Right ventricle myocardium inferior (tissue), 1 donor: ENCODE data around the gene FCN3. TPM values are rescaled to one million over a fixed set of nuclear protein-coding genes. Genes with fewer than 3 reads are reported as not detected.
"Not testable (repeated sequence)": the region's sequence is repeated elsewhere in the genome, so short reads cannot be mapped to it uniquely, and the experiment has no call there.

Experiments
- ATAC-seq: fragments of 200-7000 bp; cut with Tn5 transposase; one replicate; pipeline ENCODE4 v1.9.1; 2020; ENCODE audit warnings: mild to moderate bottlenecking, moderate library complexity
- DNase-seq: peaks from one replicate; pipeline ENCODE4 v3.0.0; 2021; ENCODE audit errors: missing footprints
- intact Hi-C: fragments of 100-400 bp; cut with DNase I; formaldehyde crosslinking; loops from one replicate; pipeline ENCODE4 v1.11.0; 2022
- long read RNA-seq: library from polyadenylated mRNA; unstranded; transcript quantifications from one replicate; pipeline ENCODE4 v2.0.0, GENCODE V29; 2021
- total RNA-seq: library from RNA; stranded (reverse); fragmentation: NEBNext Ultra II Directional; extraction: Animal tissue kit (Norgen Biotek cat#: 25700); gene quantifications from one replicate; pipeline ENCODE4 v1.2.1, GENCODE V29; 2021
- donor health status: DM: no; HTN: yes; CAD: no; lungs with severe emphysema.

Gene FCN3
- 20.7 TPM for total RNA-seq
- long read RNA-seq, transcript FCN3-201 (8 exons, 1,030 nt), result major isoform, 12 of 15 reads
- long read RNA-seq, partial matches to known transcripts, result 2 of 15 reads
- long read RNA-seq, other reads (novel, unspliced or antisense), result 0 of 15 reads

GRCh38 chr1:27374362-27375086, at the start of gene FCN3:
Gene FCN3 (minus strand): TSS chr1:27374824. CDS start chr1:27374818, 6 bp downstream.
- ATAC-seq (no peak), DNase-seq (no peak)
- intact Hi-C loops, result no loop called here

GRCh38 chr1:27423709-27424108, 49.1 kb upstream of the FCN3 start:
- ATAC-seq (no peak), DNase-seq (no peak)
- intact Hi-C loops, result no loop called here

GRCh38 chr1:27418326-27419185, 43.9 kb upstream of the FCN3 start:
- no peak for DNase-seq
- intact Hi-C loops, result loop anchor here (5.0 kb wide), 1 partner anchor 124 kb away; no protein-coding TSS in a partner anchor
- ATAC-seq, result peak; percentile 87

GRCh38 chr1:27417713-27418112, 43.1 kb upstream of the FCN3 start:
- intact Hi-C loops, result loop anchor here (5.0 kb wide), 1 partner anchor 125 kb away; no protein-coding TSS in a partner anchor
- DNase-seq (no peak), ATAC-seq (no peak)

- intact Hi-C loops, result loop anchor here (5.0 kb wide), 1 partner anchor 126 kb away; no protein-coding TSS in a partner anchor
- ATAC-seq (no peak), DNase-seq (no peak)
Observed at GRCh38 chr1:27416387-27417111, 41.9 kb upstream of the FCN3 start.

- intact Hi-C loops, result no loop called here
- DNase-seq (no peak), ATAC-seq (no peak)
Observed at GRCh38 chr1:27414091-27414490, 39.5 kb upstream of the FCN3 start.

GRCh38 chr1:27413004-27413403, 38.4 kb upstream of the FCN3 start:
- no peak for DNase-seq

GRCh38 chr1:27412502-27412901, 37.9 kb upstream of the FCN3 start:
- no peak for ATAC-seq
- DNase-seq, result no peak
- intact Hi-C loops, result no loop called here

More at GRCh38 chr1:27413004-27413403, 38.4 kb upstream of the FCN3 start:
- ATAC-seq, result peak; percentile 79
- intact Hi-C loops, result no loop called here

- DNase-seq (no peak), ATAC-seq (no peak)
- intact Hi-C loops, result no loop called here
Observed at GRCh38 chr1:27410709-27411108, 36.1 kb upstream of the FCN3 start.

- DNase-seq (no peak), ATAC-seq (no peak)
- intact Hi-C loops, result no loop called here
Observed at GRCh38 chr1:27409669-27410068, 35.0 kb upstream of the FCN3 start.

GRCh38 chr1:27408151-27408550, 33.5 kb upstream of the FCN3 start:
- no peak for ATAC-seq
- DNase-seq, result no peak
- intact Hi-C loops, result no loop called here

GRCh38 chr1:27406791-27407190, 32.2 kb upstream of the FCN3 start:
- intact Hi-C loops, DNase-seq, ATAC-seq: not testable (repeated sequence)

GRCh38 chr1:27406362-27406680, 31.7 kb upstream of the FCN3 start:
- no peak for DNase-seq
- intact Hi-C loops, result no loop called here
- ATAC-seq, result no peak

GRCh38 chr1:27405598-27406361, 31.2 kb upstream of the FCN3 start:
- DNase-seq, intact Hi-C loops, ATAC-seq: not testable (repeated sequence)

GRCh38 chr1:27405074-27405473, 30.4 kb upstream of the FCN3 start:
- intact Hi-C loops, result no loop called here
- DNase-seq (no peak), ATAC-seq (peak; percentile 18)

GRCh38 chr1:27403931-27404330, 29.3 kb upstream of the FCN3 start:
- ATAC-seq, result no peak
- DNase-seq, result no peak
- intact Hi-C loops, result loop anchor here (2.0 kb wide), 1 partner anchor 203 kb away; no protein-coding TSS in a partner anchor

GRCh38 chr1:27403065-27403726, 28.6 kb upstream of the FCN3 start:
- intact Hi-C loops, result loop anchor here (2.0 kb wide), 1 partner anchor 204 kb away; no protein-coding TSS in a partner anchor
- DNase-seq (peak; percentile 86), ATAC-seq (peak; percentile 62)

- peak; percentile 49 for ATAC-seq
- intact Hi-C loops, result loop anchor here (2.0 kb wide), 1 partner anchor 204 kb away; no protein-coding TSS in a partner anchor
- peak; percentile 83 for DNase-seq
Observed at GRCh38 chr1:27402349-27402754, 27.7 kb upstream of the FCN3 start.
